Measurements from ENCODE around the gene MTHFD2L. TPM values are rescaled to one million over a fixed set of nuclear protein-coding genes. Genes with fewer than 3 reads are reported as not detected.

Gene MTHFD2L
- total RNA-seq, 1 donor from 2014 or later, result 15.5 TPM

DNA sequence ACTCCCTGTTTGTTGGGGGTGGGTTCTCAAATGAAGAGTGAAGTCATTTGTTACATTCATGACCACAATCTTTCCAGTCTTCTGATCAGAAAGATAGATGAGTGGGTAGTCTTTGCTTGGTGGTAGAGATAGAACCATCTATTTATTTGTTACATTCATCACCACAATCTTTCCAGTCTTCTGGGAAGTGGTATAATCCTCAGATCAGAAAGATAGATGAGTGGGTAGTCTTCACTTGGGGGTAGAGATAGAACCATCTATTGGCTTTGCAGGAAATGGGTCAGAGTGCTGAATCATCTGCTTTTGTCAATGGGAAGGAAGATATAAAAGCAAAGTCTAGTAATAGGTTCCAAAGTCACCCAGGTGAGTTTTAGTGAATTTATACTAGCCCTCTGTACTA lies 86.1 kb downstream of the MTHFD2L start:
- H3K27ac ChIP-seq, result no peak overlapping the region
- H3K4me3 ChIP-seq, result no peak overlapping the region
- intact Hi-C loops (cut with DNase I), result no loop called here
- no peak for DNase-seq (ENCODE audit: extremely low spot score in 2 of 2)
- H3K27me3 ChIP-seq, result no peaks in the 10 kb centered on the region
- no peaks in the 10 kb centered on the region for H3K9me3 ChIP-seq
- H3K36me3 ChIP-seq, result no peaks in the 10 kb centered on the region
- TF ChIP-seq POLR2AphosphoS5 (IDR thresholded peaks at IDR 0.05; ENCODE audit: insufficient read depth in 1 of 2, low read depth in 1 of 2) (no peak), POLR2A (IDR thresholded peaks at IDR 0.05) (no peak), CTCF (IDR thresholded peaks at IDR 0.05) (no peak)
- H3K4me1 ChIP-seq, result no peaks in the 10 kb centered on the region

DNA sequence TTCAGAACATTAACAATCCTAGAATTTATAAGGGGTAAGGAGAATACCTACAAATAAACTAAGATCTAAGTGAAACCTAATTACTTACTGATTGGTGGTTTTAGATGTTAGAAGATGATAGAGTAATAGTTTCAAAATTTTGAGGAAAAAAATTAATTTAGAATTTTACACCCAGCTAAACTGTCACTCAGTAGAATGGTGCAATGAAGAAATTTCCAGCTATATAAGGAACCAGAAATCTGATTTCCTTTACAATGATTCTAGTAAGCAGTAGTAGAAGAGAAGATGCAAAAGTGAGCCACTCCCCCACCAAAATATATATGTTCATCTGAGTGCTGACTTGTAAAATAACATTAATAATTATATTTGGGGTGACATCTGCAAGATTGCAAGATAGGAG lies 95.0 kb downstream of the MTHFD2L start:
- no peaks in the 10 kb centered on the region for H3K4me1 ChIP-seq
- intact Hi-C loops (cut with DNase I), result loop anchor here (10.0 kb wide), 1 partner anchor 178 kb away; no protein-coding TSS in a partner anchor
- no peak for TF ChIP-seq POLR2A (IDR thresholded peaks at IDR 0.05)
- no peaks in the 10 kb centered on the region for H3K36me3 ChIP-seq
- no peak for DNase-seq (ENCODE audit: extremely low spot score in 2 of 2)
- no peak overlapping the region for H3K4me3 ChIP-seq
- no peaks in the 10 kb centered on the region for H3K27me3 ChIP-seq
- no peak overlapping the region for H3K27ac ChIP-seq
- H3K9me3 ChIP-seq, result no peaks in the 10 kb centered on the region

DNA sequence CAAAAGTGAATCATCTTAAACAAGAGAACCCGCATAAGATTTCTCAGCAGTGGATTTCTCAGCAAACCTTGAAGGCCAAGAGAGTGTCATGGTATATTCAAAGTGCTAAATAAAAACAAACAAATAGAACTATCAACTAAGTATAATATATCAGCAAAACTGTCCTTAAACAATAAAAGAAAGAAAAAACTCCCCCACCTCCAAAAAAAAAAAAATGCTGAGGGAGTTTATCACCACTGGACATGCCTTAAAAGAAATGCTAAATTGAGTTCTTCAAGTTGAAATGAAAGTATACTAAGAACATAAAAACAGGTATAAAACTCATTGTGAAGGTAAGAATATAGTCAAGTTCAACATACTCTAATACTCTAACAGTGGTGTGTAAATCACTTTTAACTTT lies 96.5 kb downstream of the MTHFD2L start:
- Histone ChIP-seq H3K4me3 (no peak overlapping the region), H3K4me1 (no peaks in the 10 kb centered on the region), H3K27me3 (no peaks in the 10 kb centered on the region), H3K27ac (no peak overlapping the region), H3K9me3 (no peaks in the 10 kb centered on the region), H3K36me3 (no peaks in the 10 kb centered on the region)
- intact Hi-C loops (cut with DNase I), result loop anchor here (10.0 kb wide), 1 partner anchor 180 kb away; no protein-coding TSS in a partner anchor
- TF ChIP-seq POLR2A (IDR thresholded peaks at IDR 0.05) (no peak), POLR2AphosphoS5 (IDR thresholded peaks at IDR 0.05; ENCODE audit: insufficient read depth in 1 of 2, low read depth in 1 of 2) (no peak), CTCF (IDR thresholded peaks at IDR 0.05) (no peak)
- no peak for DNase-seq (ENCODE audit: extremely low spot score in 2 of 2)

DNA sequence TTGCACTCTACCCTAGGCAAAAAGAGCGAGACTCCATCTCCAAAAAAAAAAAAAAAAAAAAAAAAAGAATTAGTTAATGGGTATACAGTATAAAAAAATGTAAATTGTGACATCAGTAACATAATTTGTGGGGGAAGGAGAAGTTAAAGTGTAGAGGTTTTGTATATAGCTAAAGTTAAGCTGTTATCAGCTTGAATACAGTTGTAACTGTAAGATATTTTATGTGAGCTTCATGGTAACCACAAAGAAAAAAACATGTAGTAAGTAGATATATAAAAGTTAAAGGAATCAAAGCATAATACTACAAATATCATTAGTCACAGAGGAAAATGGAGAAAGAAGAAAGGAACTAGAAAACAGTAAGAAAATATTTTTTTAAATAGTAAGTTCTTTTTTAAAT lies 97.2 kb downstream of the MTHFD2L start:
- no peaks in the 10 kb centered on the region for H3K4me1 ChIP-seq
- H3K27ac ChIP-seq, result no peak overlapping the region
- no peaks in the 10 kb centered on the region for H3K27me3 ChIP-seq
- no peaks in the 10 kb centered on the region for H3K9me3 ChIP-seq
- no peaks in the 10 kb centered on the region for H3K36me3 ChIP-seq
- TF ChIP-seq CTCF (IDR thresholded peaks at IDR 0.05) (no peak), POLR2AphosphoS5 (IDR thresholded peaks at IDR 0.05; ENCODE audit: insufficient read depth in 1 of 2, low read depth in 1 of 2) (no peak), POLR2A (IDR thresholded peaks at IDR 0.05) (no peak)
- no peak overlapping the region for H3K4me3 ChIP-seq
- no peak for DNase-seq (ENCODE audit: extremely low spot score in 2 of 2)
- intact Hi-C loops (cut with DNase I), result loop anchor here (10.0 kb wide), 1 partner anchor 180 kb away; no protein-coding TSS in a partner anchor

GRCh38 chr4:74258963-74259362 lies 101.0 kb downstream of the MTHFD2L start:
- intact Hi-C loops (cut with DNase I), result loop anchor here (10.0 kb wide), 1 partner anchor 184 kb away; no protein-coding TSS in a partner anchor
- Histone ChIP-seq H3K4me1 (no peaks in the 10 kb centered on the region), H3K4me3 (no peak overlapping the region), H3K27me3 (no peaks in the 10 kb centered on the region), H3K27ac (no peak overlapping the region), H3K36me3 (no peaks in the 10 kb centered on the region), H3K9me3 (no peaks in the 10 kb centered on the region)
- TF ChIP-seq POLR2AphosphoS5 (IDR thresholded peaks at IDR 0.05; ENCODE audit: insufficient read depth in 1 of 2, low read depth in 1 of 2), result no peak
- TF ChIP-seq CTCF (IDR thresholded peaks at IDR 0.05), result no peak
- no peak for TF ChIP-seq POLR2A (IDR thresholded peaks at IDR 0.05)
- no peak for DNase-seq (ENCODE audit: extremely low spot score in 2 of 2)
